Right renal pelvis (tissue), 4 donors: ENCODE measurements around the gene TMEM171. TPM values are rescaled to one million over a fixed set of nuclear protein-coding genes. Genes with fewer than 3 reads are reported as not detected.
A peak's percentile ranks its signal among the peaks of the same experiment; 100 is the strongest.

ENCODE experiments used
- DNase-seq, 4 donors: peaks; one replicate each; pipeline ENCODE4 v3.0.0-alpha.2; 2013; ENCODE audit warnings: low read depth in 4 of 4, low spot score in 3 of 4, missing footprints in 1 of 4
- polyA plus RNA-seq, 4 donors: library from polyadenylated mRNA; unstranded; fragments of 120-200 nt; gene quantifications; one replicate each; pipeline ENCODE4 v1.2.1, GENCODE V29; 2013; ENCODE audit not compliant: insufficient read length in 4 of 4

The TMEM171 gene
- polyA plus RNA-seq, 4 donors = 4.9 to 6.3 (median 6.0) TPM

- no peak for DNase-seq
Observed at GRCh38 chr5:73150876-73151275, 30.5 kb downstream of the TMEM171 start.

- DNase-seq = no peak
Observed at GRCh38 chr5:73151766-73152410, 31.5 kb downstream of the TMEM171 start.

GRCh38 chr5:73152411-73153388, 32.3 kb downstream of the TMEM171 start:
- no peak for DNase-seq

- DNase-seq = no peak
Observed at GRCh38 chr5:73153513-73153912, 33.1 kb downstream of the TMEM171 start.

GRCh38 chr5:73154208-73155006, 34.0 kb downstream of the TMEM171 start:
- no peak for DNase-seq

GRCh38 chr5:73155271-73156222, 35.2 kb downstream of the TMEM171 start:
- no peak for DNase-seq

- no peak for DNase-seq
Observed at GRCh38 chr5:73157414-73158303, 37.3 kb downstream of the TMEM171 start.

GRCh38 chr5:73158313-73158712, 37.9 kb downstream of the TMEM171 start:
- peak in 1 of 4 donors; percentile 45 for DNase-seq

GRCh38 chr5:73160239-73160671, 39.9 kb downstream of the TMEM171 start:
- no peak for DNase-seq

- no peak for DNase-seq
Observed at GRCh38 chr5:73170522-73170921, 50.1 kb downstream of the TMEM171 start.

GRCh38 chr5:73171495-73171894, 51.1 kb downstream of the TMEM171 start:
- DNase-seq = no peak

GRCh38 chr5:73172951-73173350, 52.6 kb downstream of the TMEM171 start, which contains the start of gene TMEM174:
Gene TMEM174 (plus strand): TSS chr5:73173193. CDS start chr5:73173244, 51 bp downstream.
- no peak for DNase-seq

- DNase-seq = no peak
Observed at GRCh38 chr5:73174100-73174815, 53.9 kb downstream of the TMEM171 start.

- DNase-seq = no peak
Observed at GRCh38 chr5:73176250-73176649, 55.9 kb downstream of the TMEM171 start.

- DNase-seq = no peak
Observed at GRCh38 chr5:73178265-73178664, 57.9 kb downstream of the TMEM171 start.

GRCh38 chr5:73179730-73180129, 59.4 kb downstream of the TMEM171 start:
- no peak for DNase-seq

GRCh38 chr5:73180566-73180965, 60.2 kb downstream of the TMEM171 start:
- DNase-seq = no peak
